AG09309 (cell line): Measurements from ENCODE around the gene KMT2C.
"Not testable (repeated sequence)": the region's sequence is repeated elsewhere in the genome, so short reads cannot be mapped to it uniquely, and the experiment has no call there.

Experiments
- DNase-seq: peaks from one replicate; pipeline ENCODE4 v3.0.0-alpha.2; 2010; ENCODE audit warnings: low read depth
- H3K4me3 ChIP-seq: 2 replicates; pipeline ENCODE4 v1.5.1; 2011; ENCODE audit warnings: mild to moderate bottlenecking, low read depth, low read length, moderate library complexity; ENCODE audit not compliant: control insufficient read depth
- CTCF ChIP-seq: IDR thresholded peaks from 2 replicates; pipeline ENCODE4 v1.5.1; 2011; ENCODE audit warnings: mild to moderate bottlenecking, low read depth, low read length, inconsistent platforms; ENCODE audit not compliant: insufficient read depth, control insufficient read depth; ENCODE audit errors: missing control alignments

Gene KMT2C

GRCh38 chr7:152419473-152420429, 16.1 kb downstream of the KMT2C start:
- no peak overlapping the region for H3K4me3 ChIP-seq
- no peak for DNase-seq
- no peak for TF ChIP-seq CTCF

GRCh38 chr7:152414779-152415178, 21.0 kb downstream of the KMT2C start:
- TF ChIP-seq CTCF = no peak
- no peak for DNase-seq
- H3K4me3 ChIP-seq = no peak overlapping the region

GRCh38 chr7:152411389-152411788, 24.4 kb downstream of the KMT2C start:
- no peak for TF ChIP-seq CTCF
- H3K4me3 ChIP-seq = no peak overlapping the region
- no peak for DNase-seq

GRCh38 chr7:152406491-152406890, 29.3 kb downstream of the KMT2C start:
- no peak for TF ChIP-seq CTCF
- no peak overlapping the region for H3K4me3 ChIP-seq

GRCh38 chr7:152406030-152406429, 29.8 kb downstream of the KMT2C start:
- not testable (repeated sequence) for H3K4me3 ChIP-seq, DNase-seq

More at GRCh38 chr7:152406491-152406890, 29.3 kb downstream of the KMT2C start:
- DNase-seq = no peak

GRCh38 chr7:152403726-152404125, 32.1 kb downstream of the KMT2C start:
- no peak for TF ChIP-seq CTCF
- no peak for DNase-seq
- no peak overlapping the region for H3K4me3 ChIP-seq
